C4-2B (cell line): ENCODE results near the gene NOP58.

Experiments
- H3K27ac ChIP-seq: fragments of 450-650 bp; 2 replicates; pipeline ENCODE4 v1.5.1; 2017
- CTCF ChIP-seq: fragments of 450-650 bp; conservative IDR thresholded peaks from 2 replicates; pipeline ENCODE4 v1.5.1; 2017; ENCODE audit warnings: mild to moderate bottlenecking
- ZFX ChIP-seq: fragments of 450-650 bp; IDR thresholded peaks from 2 replicates; pipeline ENCODE4 v1.6.1; 2017

The NOP58 gene

GRCh38 chr2:202286595-202286994 lies 21.0 kb downstream of the NOP58 start:
- TF ChIP-seq ZFX (no peak), CTCF (no peak)
- H3K27ac ChIP-seq, result no peak overlapping the region

DNA sequence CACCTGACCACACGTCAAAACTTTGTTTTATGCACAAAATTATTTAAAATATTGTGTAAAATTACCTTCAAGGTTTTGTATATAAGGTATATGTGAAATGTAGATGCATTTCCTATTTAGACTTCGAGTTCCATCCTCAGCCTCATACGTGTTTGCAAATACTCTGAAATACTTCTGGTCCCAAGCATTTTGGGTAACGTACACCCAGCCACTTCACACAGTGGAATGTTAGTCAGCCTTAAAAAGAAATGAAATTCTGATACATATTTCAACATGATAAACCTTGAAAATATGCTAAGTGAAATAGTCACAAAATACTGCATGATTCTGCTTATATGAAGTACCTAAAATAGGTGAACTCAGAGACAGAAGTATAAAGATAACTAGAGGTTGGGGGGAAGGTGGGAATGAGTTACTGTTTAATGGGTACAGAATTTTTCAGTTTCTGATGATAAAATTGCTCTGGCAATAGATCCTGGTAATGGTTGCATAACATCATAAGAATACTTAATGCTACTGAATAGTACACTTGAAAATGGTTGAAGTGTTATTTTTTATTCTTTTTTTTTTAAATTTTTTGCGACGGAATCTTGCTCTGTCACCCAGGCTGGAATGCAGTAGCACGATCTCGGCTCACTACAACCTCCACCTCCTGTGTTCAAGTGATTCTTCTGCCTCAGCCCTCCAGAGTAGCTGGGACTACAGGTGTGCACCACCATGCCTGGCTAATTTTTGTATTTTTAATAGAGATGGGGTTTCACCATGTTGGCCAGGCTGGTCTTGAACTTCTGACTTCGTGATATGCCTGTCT lies 24.0 kb downstream of the NOP58 start:
- TF ChIP-seq ZFX (no peak), CTCF (no peak)
- H3K27ac ChIP-seq, result no peak overlapping the region

DNA sequence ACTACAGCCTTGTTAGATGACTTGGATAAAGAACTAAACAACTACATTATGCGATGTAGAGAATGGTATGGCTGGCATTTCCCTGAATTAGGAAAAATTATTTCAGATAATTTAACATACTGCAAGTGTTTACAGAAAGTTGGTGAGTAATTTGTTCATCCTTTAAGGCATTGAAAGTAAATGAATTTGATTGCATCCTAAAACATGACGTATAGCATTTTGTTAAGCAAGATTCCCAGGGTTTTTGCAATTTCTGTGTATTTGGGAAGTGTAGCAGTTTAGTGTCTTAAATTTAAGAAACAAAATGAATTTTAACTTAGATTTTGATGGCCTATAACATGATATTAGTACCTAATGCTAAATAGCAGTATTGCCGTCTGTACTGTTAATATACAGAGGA lies 24.8 kb downstream of the NOP58 start:
- TF ChIP-seq ZFX, result no peak
- no peak for TF ChIP-seq CTCF
- no peak overlapping the region for H3K27ac ChIP-seq

DNA sequence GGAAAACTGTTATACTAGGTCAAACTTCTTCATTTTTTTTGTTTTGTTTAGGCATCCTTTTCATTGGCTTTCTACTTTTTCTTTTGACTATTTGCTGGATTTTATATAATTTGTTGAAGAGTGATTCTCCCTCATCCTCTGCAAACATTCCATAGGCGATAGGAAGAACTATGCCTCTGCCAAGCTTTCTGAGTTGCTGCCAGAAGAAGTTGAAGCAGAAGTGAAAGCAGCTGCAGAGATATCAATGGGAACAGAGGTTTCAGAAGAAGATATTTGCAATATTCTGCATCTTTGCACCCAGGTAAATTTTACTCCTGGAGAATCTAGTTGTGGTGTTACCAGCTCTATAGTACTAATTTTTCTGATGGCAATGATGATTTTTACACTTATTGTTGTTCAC lies 25.4 kb downstream of the NOP58 start:
- TF ChIP-seq CTCF, result no peak
- TF ChIP-seq ZFX, result no peak
- H3K27ac ChIP-seq, result no peak overlapping the region

GRCh38 chr2:202299712-202300111 lies 34.1 kb downstream of the NOP58 start:
- H3K27ac ChIP-seq, result no peak overlapping the region
- TF ChIP-seq CTCF, result no peak
- no peak for TF ChIP-seq ZFX

DNA sequence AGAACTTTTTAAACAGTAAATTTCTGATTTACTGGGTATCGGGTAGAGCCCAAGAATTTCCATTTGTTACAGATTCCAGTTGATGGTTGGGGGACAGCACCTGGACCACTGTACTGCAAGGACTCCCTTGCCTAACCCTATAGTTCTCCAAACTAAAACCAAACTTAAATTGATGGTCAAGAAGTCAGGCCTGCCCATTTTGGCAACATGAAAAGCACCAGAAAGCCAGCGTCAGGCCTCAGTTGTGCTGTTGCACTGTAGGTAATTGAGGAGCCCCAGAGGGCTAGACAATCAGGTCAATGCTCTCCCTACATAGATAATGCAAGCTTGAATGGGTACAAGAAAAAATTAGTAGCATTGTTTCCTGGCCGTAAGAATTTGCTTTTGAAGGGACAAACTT lies 40.5 kb downstream of the NOP58 start:
- TF ChIP-seq CTCF (no peak), ZFX (no peak)
- no peak overlapping the region for H3K27ac ChIP-seq

DNA sequence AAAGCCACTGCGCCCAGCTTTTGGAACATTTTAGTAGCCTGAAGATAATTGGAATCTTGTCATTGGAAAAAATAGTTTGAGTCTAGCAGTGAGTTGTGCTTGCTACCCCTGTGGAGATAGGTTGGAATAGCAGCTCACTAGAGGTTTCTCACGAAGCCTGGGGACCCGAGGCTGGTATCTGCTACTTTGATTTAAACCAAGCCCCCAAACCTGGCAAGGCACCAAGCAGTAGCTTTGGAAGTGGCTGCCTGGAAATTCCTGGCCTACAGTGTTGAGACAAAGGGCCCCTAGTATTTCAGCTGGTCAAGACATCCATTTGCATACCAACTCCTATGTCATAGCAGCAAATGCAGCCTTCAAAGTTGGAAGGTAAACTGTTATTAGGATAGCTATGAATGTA lies 42.1 kb downstream of the NOP58 start:
- no peak overlapping the region for H3K27ac ChIP-seq
- TF ChIP-seq CTCF, result no peak
- TF ChIP-seq ZFX, result no peak
